Skeletal muscle tissue (tissue), 4 donors: ENCODE results near the gene LRRK1. TPM values are rescaled to one million over a fixed set of nuclear protein-coding genes. Genes with fewer than 3 reads are reported as not detected.

Experiments used
- H3K27ac ChIP-seq: one replicate; pipeline ENCODE4 v1.7.0; 2013; ENCODE audit warnings: mild to moderate bottlenecking, low read depth, low read length, inconsistent platforms
- H3K27me3 ChIP-seq, 3 donors: one replicate each; pipeline ENCODE4 v1.7.0; 2013; ENCODE audit warnings: low read length in 3 of 3; ENCODE audit not compliant: control insufficient read depth in 3 of 3, insufficient read depth in 3 of 3
- H3K36me3 ChIP-seq, 3 donors: one replicate each; pipeline ENCODE4 v1.7.0; 2013; ENCODE audit warnings: low read length in 3 of 3; ENCODE audit not compliant: control insufficient read depth in 3 of 3, insufficient read depth in 3 of 3
- H3K4me1 ChIP-seq, 3 donors: one replicate each; pipeline ENCODE4 v1.7.0; 2013; ENCODE audit warnings: low read length in 3 of 3, mild to moderate bottlenecking in 3 of 3; ENCODE audit not compliant: control insufficient read depth in 3 of 3, insufficient read depth in 3 of 3
- H3K4me3 ChIP-seq, 3 donors: one replicate each; pipeline ENCODE4 v1.7.0; 2013; ENCODE audit warnings: low read length in 3 of 3
- H3K9ac ChIP-seq, 3 donors: one replicate each; pipeline ENCODE4 v1.7.0; 2013; ENCODE audit warnings: low read length in 3 of 3, mild to moderate bottlenecking in 3 of 3, moderate library complexity in 2 of 3, low read depth in 1 of 3
- H3K9me3 ChIP-seq, 3 donors: one replicate each; pipeline ENCODE4 v1.7.0; 2013; ENCODE audit warnings: low read length in 3 of 3; ENCODE audit not compliant: control insufficient read depth in 3 of 3
- total RNA-seq: library from RNA; depleted of rRNA; stranded (reverse); fragments of >200 nt; gene quantifications from one replicate; pipeline ENCODE4 v1.2.3, GENCODE V29; 2014
- donor health status: Osteomylitis.

The LRRK1 gene
- total RNA-seq, 1 donor from 2014 or later: 3.7 TPM

DNA sequence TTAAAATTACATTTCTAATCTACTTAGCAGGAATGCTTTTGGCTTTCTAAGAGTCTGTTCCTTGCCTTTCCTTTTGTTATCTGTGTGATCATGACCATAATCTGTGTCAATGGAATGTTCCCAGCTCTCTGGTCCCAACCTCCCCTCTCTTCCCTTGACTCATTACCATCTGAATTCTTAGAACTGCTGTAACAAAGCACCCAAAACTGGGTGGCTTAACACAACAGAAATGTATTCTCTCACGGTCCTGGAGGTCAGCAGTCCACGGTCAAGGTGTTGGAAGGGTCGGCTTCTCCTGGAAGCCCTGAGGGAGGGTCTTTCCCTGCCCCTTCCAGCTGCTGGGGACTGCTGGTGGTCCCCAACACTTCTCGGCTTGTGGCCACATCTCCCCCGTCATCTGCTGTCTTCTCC is 81.1 kb downstream of the LRRK1 start:
- Histone ChIP-seq H3K9me3 (peaks cover 0 to 3% (median 0%) of the 10 kb centered on the region in 3 donors), H3K9ac (no peak overlapping the region), H3K27me3 (peaks cover 0 to 3% (median 0%) of the 10 kb centered on the region in 3 donors), H3K4me3 (no peak overlapping the region), H3K27ac (no peak overlapping the region), H3K36me3 (no peaks in the 10 kb centered on the region), H3K4me1 (no peaks in the 10 kb centered on the region)

DNA sequence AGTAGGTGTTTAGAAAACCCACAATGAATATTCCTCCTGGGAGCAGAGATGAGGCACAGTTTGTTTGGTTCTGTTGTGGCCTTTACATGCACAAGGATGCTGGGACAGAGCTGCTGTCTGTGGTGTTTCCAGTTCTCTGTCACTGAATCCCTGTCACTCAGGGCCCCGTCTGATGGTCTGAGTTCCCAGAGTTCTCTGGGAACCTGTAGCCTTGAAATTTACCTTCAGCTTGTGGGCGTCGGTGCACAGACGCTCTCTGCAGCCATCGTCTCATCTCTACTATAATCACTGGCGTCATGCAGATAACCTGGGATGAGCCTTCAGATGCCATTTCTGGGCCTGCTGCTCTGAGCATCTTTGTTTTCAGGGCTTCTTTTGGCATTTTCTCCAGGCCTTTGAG is 81.9 kb downstream of the LRRK1 start:
- no peak overlapping the region for H3K9ac ChIP-seq
- no peak overlapping the region for H3K27ac ChIP-seq
- no peak overlapping the region for H3K4me3 ChIP-seq
- H3K27me3 ChIP-seq: peaks cover 0 to 3% (median 0%) of the 10 kb centered on the region in 3 donors
- peaks cover 0 to 3% (median 0%) of the 10 kb centered on the region in 3 donors for H3K9me3 ChIP-seq
- H3K4me1 ChIP-seq: no peaks in the 10 kb centered on the region
- no peaks in the 10 kb centered on the region for H3K36me3 ChIP-seq

DNA sequence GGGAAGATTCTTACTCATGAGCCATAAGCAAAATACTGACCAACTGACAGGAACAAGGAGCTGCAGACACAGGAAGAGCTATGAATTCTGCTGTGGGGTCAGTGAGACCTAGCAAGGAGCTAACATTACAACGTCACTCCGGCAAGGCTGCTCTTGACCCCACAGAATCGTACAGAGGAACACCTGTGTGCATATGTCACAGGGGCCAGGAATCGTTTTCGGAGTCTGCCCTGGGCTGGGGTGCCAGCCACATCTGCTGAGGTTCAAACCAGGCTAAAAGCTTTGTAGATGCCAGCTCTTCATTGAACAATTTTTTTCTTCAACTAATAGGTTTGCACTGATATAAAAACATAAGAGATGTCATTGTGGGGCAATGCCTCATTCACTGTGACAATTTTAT is 82.6 kb downstream of the LRRK1 start:
- H3K27me3 ChIP-seq: peaks cover 0 to 3% (median 0%) of the 10 kb centered on the region in 3 donors
- H3K9ac ChIP-seq: no peak overlapping the region
- peaks cover 0 to 3% (median 0%) of the 10 kb centered on the region in 3 donors for H3K9me3 ChIP-seq
- no peak overlapping the region for H3K4me3 ChIP-seq
- no peaks in the 10 kb centered on the region for H3K36me3 ChIP-seq
- H3K4me1 ChIP-seq: peaks cover 0 to under 1% (median 0%) of the 10 kb centered on the region in 3 donors
- no peak overlapping the region for H3K27ac ChIP-seq

DNA sequence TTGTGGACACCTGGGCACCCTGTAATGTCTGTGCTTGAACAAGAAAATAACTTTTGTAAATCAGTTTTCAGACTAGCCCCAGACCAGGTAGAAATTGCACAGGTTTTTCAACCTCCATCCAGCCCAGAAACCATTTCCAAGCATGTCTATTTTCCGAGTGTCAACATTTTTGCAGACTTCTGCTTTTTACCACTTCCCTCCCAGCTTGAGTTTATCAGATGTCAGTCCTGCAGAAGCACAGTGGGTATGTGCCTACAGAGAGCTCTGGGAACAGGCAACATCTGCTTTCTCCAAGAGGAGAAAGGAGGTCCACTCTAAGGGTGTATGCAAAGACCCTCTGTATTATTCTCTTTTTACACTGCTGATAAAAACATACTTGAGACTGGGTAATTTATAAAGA is 83.9 kb downstream of the LRRK1 start:
- Histone ChIP-seq H3K9me3 (peaks cover 0 to 3% (median 0%) of the 10 kb centered on the region in 3 donors), H3K36me3 (no peaks in the 10 kb centered on the region), H3K27ac (no peak overlapping the region), H3K4me3 (no peak overlapping the region), H3K4me1 (peaks cover 6 to 7% (median 6%) of the 10 kb centered on the region in 3 donors), H3K9ac (no peak overlapping the region), H3K27me3 (peaks cover 0 to 3% (median 0%) of the 10 kb centered on the region in 3 donors)

DNA sequence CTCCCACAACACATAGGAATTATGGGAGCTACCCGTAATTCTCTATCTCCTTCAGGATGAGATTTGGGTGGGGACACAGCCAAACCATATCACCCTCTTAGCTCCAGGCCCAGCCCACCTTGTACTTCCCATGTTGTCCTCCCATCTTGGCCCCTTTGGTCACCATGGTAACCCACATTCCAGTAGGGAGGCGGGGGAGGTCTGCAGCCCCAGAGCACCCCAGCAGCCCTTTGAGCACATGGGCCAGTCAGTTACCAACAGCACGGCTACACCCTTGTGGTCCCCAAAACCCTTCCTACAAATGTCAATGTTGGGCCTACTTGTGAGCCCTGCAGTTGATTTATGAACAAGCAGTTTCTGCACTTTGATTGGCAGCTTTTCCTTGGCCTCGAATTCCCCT is 84.5 kb downstream of the LRRK1 start:
- Histone ChIP-seq H3K4me3 (no peak overlapping the region), H3K27me3 (peaks cover 0 to 3% (median 0%) of the 10 kb centered on the region in 3 donors), H3K36me3 (no peaks in the 10 kb centered on the region), H3K4me1 (peaks cover 6 to 11% (median 9%) of the 10 kb centered on the region in 3 donors), H3K27ac (no peak overlapping the region), H3K9me3 (peaks cover 0 to 3% (median 0%) of the 10 kb centered on the region in 3 donors), H3K9ac (no peak overlapping the region)

DNA sequence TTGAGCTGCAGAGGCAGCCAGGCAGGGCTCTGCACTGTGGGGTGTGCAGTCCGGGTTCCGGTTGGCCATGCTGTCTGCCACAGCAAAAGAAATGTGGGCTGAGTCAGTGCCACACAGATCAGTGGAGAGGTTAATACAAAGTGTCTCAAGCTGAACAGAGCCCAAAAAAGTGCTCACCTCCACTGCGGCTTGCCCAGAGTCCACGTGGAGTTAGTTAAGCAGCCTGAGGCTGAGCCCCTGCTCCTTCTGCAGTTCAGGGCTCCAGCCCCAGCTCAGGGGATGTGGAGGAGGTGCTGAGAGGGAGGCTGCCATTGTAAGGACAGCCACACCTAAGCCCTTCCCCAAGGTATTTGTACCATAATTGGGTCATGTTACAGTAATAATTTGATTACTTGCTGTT is 85.3 kb downstream of the LRRK1 start:
- Histone ChIP-seq H3K27ac (no peak overlapping the region), H3K9ac (no peak overlapping the region), H3K9me3 (peaks cover 0 to 3% (median 0%) of the 10 kb centered on the region in 3 donors), H3K4me1 (peaks cover 6 to 12% (median 9%) of the 10 kb centered on the region in 3 donors), H3K36me3 (no peaks in the 10 kb centered on the region), H3K27me3 (peaks cover 0 to 3% (median 3%) of the 10 kb centered on the region in 3 donors), H3K4me3 (no peak overlapping the region)

DNA sequence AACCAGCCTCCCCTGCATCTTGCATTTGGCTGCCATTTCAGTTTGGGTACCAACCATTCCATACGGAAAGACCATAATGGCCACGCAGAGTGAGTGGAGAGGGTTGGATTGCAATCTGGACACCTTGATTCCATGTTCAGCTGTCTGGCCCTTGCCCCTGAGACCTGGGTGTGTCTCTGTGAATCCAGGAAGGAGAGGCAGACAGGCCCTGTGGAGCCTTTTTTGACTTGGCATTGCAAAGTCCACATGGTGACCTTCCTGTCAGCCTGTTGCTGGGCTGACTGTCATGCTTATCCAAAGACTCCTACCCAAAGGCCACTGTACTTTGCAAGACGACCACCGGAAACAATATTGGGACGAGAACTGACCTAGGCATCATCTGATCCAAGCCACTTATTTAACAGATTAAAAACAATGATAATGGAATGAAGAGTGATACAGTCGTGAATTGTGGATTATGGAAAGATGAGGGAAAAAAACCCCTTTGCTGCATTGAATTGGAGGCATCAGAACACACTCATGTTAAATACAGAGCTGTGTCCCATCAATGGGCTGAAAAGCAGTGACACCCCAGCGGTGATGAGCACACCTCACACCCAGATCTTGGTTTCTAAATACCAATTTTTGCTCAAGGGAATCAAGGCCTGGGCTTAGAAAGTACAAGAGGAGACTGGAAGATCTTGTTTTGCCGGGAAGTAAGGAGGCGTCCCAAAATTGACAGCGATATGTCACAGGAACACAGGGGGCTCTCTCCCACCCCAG is 86.0 kb downstream of the LRRK1 start:
- no peak overlapping the region for H3K9ac ChIP-seq
- peaks cover 0 to 3% (median 0%) of the 10 kb centered on the region in 3 donors for H3K9me3 ChIP-seq
- H3K4me3 ChIP-seq: no peak overlapping the region
- no peak overlapping the region for H3K27ac ChIP-seq
- no peaks in the 10 kb centered on the region for H3K36me3 ChIP-seq
- peaks cover 0 to 3% (median 3%) of the 10 kb centered on the region in 3 donors for H3K27me3 ChIP-seq
- H3K4me1 ChIP-seq: peaks cover 6 to 12% (median 9%) of the 10 kb centered on the region in 3 donors

DNA sequence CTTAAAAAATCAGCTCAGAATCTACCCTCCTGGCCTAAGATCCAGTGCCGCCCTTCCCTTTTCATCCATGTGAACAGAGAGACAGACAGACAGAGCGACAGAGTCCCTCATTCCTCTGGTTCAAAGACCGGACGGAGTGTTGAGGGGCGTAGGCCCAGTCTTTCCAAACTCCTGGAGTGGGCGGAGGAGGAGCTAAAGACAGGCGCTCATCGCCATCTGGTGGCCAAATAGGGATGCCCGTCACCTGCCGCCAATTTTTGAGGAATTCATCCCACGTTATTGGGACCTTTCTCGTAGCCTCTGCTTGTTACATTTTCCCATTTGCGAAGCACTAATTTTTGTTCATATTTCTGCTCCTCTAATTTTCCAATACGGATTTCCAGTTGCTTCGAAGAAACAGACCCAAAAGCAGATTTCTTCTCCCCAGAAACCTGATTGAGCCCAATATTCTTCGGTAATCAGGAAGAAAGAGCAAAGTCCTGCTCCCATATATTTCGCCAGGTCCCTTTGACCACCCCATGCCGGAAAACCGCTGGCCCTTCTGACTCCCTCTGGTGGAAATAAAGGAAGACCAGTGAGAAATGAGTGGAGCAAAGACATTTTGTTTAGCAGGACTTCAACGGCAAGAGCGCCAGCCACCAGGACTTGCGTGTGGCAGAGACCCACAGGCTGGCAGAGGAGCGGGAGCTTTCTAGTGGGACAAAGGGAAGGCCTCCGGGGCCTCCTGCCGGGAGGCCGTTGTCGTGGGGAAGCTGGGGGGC is 88.0 kb downstream of the LRRK1 start:
- Histone ChIP-seq H3K9me3 (peaks cover 0 to 3% (median 0%) of the 10 kb centered on the region in 3 donors), H3K9ac (peak overlapping the region in 1 of 3 donors; percentile 40), H3K4me3 (no peak overlapping the region), H3K36me3 (peaks cover 0 to 4% (median 0%) of the 10 kb centered on the region in 3 donors), H3K27ac (no peak overlapping the region), H3K27me3 (peaks cover 0 to 3% (median 0%) of the 10 kb centered on the region in 3 donors), H3K4me1 (peaks cover 6 to 12% (median 9%) of the 10 kb centered on the region in 3 donors)

DNA sequence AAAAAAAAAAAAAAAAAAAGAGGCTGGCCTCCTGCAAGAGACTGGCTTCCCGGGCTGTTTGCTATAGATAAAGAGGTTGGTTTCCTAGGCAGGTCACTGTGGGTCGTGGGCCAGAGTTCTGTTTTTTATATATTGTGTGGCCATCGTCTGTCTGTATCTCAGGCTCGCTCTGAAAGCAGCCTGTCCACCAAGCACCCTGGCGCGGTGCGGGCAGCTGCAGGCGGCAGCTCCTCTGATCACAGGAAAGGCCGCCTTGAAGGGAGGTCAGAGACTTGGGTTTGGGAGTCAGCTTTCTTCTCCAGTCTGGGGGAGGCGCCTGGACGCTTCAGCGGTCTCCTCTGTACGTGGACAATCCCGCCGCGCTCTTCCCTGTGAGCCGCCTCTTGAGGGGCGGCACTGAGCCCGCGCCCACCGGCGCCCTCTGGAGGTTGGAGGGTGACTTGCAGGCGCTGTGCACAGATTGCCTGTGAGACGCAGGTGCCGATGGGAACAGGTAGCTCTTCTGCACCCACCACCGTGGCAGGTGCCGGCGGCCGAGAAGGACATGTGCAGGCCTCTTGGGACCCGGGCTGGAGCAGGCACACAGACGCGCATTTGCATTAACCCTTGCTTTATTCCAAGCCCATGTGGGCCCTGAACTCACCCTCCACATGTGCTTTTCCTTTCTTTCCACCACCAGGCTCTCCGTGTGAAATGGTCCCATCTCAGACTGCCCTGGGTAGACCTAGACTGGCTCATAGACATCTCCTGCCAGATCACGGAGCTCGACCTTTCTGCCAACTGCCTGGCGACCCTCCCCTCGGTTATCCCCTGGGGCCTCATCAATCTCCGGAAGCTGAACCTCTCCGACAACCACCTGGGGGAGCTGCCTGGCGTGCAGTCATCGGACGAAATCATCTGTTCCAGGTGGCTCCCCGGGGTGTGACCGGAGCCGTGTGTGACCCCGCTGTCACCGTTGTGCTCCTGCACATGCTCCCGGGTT is 89.3 kb downstream of the LRRK1 start:
- no peak overlapping the region for H3K27ac ChIP-seq
- peaks cover 0 to 3% (median 0%) of the 10 kb centered on the region in 3 donors for H3K9me3 ChIP-seq
- peak overlapping the region; percentile 67 to 72 (median 72) for H3K4me3 ChIP-seq

More for the DNA sequence above, 89.3 kb downstream of the LRRK1 start:
- peaks cover 0 to 4% (median 0%) of the 10 kb centered on the region in 3 donors for H3K36me3 ChIP-seq
- peaks cover 6 to 12% (median 9%) of the 10 kb centered on the region in 3 donors for H3K4me1 ChIP-seq
- peaks cover 0 to 3% (median 0%) of the 10 kb centered on the region in 3 donors for H3K27me3 ChIP-seq
- H3K9ac ChIP-seq: peak overlapping the region in 2 of 3 donors; percentile 61 to 62
